Measurements from ENCODE around the gene PRKAR2B.

DNA sequence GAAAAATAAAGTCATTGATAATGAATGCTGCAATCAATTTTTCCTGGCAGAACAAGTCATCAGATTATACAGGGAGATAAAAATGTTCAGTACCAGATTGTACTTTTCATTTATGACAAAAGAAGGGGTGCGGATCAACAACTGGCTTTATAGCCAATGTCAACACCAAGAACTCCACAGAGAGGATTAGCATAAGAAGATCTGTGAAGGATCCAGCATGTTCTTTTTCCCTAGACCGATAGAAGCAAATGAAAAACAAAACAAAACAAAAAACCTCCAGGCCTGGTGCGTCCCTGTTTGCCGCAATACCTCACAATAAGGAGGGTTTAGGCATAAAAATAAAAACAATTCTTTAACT is 34.7 kb upstream of the PRKAR2B start:
- TF ChIP-seq POLR2A (IDR thresholded peaks at IDR 0.05; ENCODE audit: low read depth, low read length) (no peak), POLR2AphosphoS5 (IDR thresholded peaks at IDR 0.05; ENCODE audit: low read depth, low read length) (no peak), PAX5 (IDR thresholded peaks at IDR 0.05; ENCODE audit: insufficient read depth, low read length, severe bottlenecking) (no peak), SPI1 (IDR thresholded peaks at IDR 0.05; ENCODE audit: low read depth, low read length) (no peak), POU2F2 (IDR thresholded peaks at IDR 0.05; ENCODE audit: low read depth, low read length) (no peak), TAF1 (IDR thresholded peaks at IDR 0.05; ENCODE audit: low read depth, low read length) (no peak)

Measured in GM12891 (cell line).